DND-41 (cell line): Measurements from ENCODE around the gene PTPRG.
A peak's percentile ranks its signal among the peaks of the same experiment; 100 is the strongest.

ENCODE experiments used
- ATAC-seq: fragments of 200-7000 bp; cut with Tn5 transposase; 3 replicates; pipeline ENCODE4 v1.9.1; 2021; ENCODE audit warnings: low read depth; ENCODE audit not compliant: insufficient read depth
- DNase-seq: peaks from one replicate; pipeline ENCODE4 v3.0.0-alpha.2; 2020
- H2AFZ ChIP-seq: 2 replicates; pipeline ENCODE4 v1.6.0; 2012; ENCODE audit warnings: low read depth, low read length
- H3K27ac ChIP-seq: 2 replicates; pipeline ENCODE4 v1.5.1; 2012; ENCODE audit warnings: low read length, inconsistent platforms
- H3K27me3 ChIP-seq: fragments of 200-600 bp; sonication (generic); 2 replicates; pipeline ENCODE4 v1.6.0; 2012; ENCODE audit warnings: low read length, mild to moderate bottlenecking, inconsistent platforms; ENCODE audit not compliant: insufficient read depth, poor library complexity
- H3K36me3 ChIP-seq: 2 replicates; pipeline ENCODE4 v1.5.1; 2012; ENCODE audit warnings: low read length, inconsistent platforms; ENCODE audit not compliant: insufficient read depth
- H3K4me1 ChIP-seq: 2 replicates; pipeline ENCODE4 v1.5.1; 2012; ENCODE audit warnings: mild to moderate bottlenecking, low read length; ENCODE audit not compliant: insufficient read depth
- H3K4me2 ChIP-seq: 2 replicates; pipeline ENCODE4 v1.6.0; 2012; ENCODE audit warnings: mild to moderate bottlenecking, moderate library complexity, low read length, inconsistent platforms; ENCODE audit not compliant: insufficient read depth
- H3K4me3 ChIP-seq, 2 experiments: fragments of 200-600 bp in 1 of 2; shearing (Covaris generic) in 1 of 2; 2 replicates each; pipeline ENCODE4 v1.5.1; 2012 to 2016; ENCODE audit warnings: inconsistent platforms in 2 of 2, low read length in 2 of 2, mild to moderate bottlenecking in 2 of 2, low read depth in 1 of 2, moderate library complexity in 1 of 2
- H3K79me2 ChIP-seq: 2 replicates; pipeline ENCODE4 v1.6.0; 2012; ENCODE audit warnings: low read length, inconsistent platforms; ENCODE audit not compliant: insufficient read depth
- H3K9ac ChIP-seq: 2 replicates; pipeline ENCODE4 v1.6.0; 2012; ENCODE audit warnings: low read depth, mild to moderate bottlenecking, inconsistent platforms, low read length, moderate library complexity
- H3K9me3 ChIP-seq: 2 replicates; pipeline ENCODE4 v1.5.1; 2012; ENCODE audit warnings: low read length, moderate library complexity, mild to moderate bottlenecking, inconsistent platforms; ENCODE audit not compliant: insufficient read depth, severe bottlenecking
- H4K20me1 ChIP-seq: 2 replicates; pipeline ENCODE4 v1.6.0; 2012; ENCODE audit warnings: low read length; ENCODE audit not compliant: insufficient read depth
- EZH2 ChIP-seq: IDR thresholded peaks from 3 replicates; pipeline ENCODE4 v1.6.1; 2012; ENCODE audit warnings: borderline replicate concordance, low read depth, mild to moderate bottlenecking, moderate library complexity, low read length, inconsistent platforms; ENCODE audit not compliant: severe bottlenecking
- TF ChIP-seq, protein P1 (sequence below): IDR thresholded peaks from 2 replicates; pipeline ENCODE4 v1.5.1; 2012; ENCODE audit warnings: borderline replicate concordance, low read length, moderate library complexity, mild to moderate bottlenecking; ENCODE audit not compliant: poor library complexity, severe bottlenecking; ENCODE audit errors: extremely low read depth

The PTPRG gene

DNA sequence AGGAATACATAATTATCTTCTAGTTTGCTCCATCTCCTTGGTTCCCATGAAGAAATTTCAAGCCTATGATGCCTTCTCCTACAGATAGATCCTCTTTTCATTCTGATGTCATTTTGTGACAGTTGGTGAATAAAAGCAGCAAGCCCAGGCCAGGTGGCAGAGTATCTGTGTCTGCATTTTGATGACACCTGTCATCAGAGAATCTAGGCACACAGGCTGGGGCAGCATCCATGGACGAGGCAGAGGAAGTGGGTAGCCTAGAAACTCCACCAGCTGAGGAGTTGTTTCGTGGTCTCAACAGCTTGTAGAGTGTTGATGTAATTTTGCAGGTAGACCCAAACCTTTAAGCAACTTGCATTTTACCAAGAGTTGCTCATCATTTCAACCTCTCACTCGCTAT, 542.2 kb downstream of the PTPRG start:
- Histone ChIP-seq H4K20me1 (no peaks in the 10 kb centered on the region), H3K79me2 (no peaks in the 10 kb centered on the region), H3K27ac (peak overlapping the region; percentile 53), H3K4me2 (peak overlapping the region; percentile 35; the same call in 1 of the 2 replicates), H3K4me3 (no peak overlapping the region), H2AFZ (no peak overlapping the region), H3K27me3 (no peaks in the 10 kb centered on the region), H3K4me1 (peaks cover 21% of the 10 kb centered on the region), H3K36me3 (no peaks in the 10 kb centered on the region), H3K9me3 (no peaks in the 10 kb centered on the region), H3K9ac (no peak overlapping the region; the same call in 1 of the 2 replicates)
- TF ChIP-seq, protein P1, sequence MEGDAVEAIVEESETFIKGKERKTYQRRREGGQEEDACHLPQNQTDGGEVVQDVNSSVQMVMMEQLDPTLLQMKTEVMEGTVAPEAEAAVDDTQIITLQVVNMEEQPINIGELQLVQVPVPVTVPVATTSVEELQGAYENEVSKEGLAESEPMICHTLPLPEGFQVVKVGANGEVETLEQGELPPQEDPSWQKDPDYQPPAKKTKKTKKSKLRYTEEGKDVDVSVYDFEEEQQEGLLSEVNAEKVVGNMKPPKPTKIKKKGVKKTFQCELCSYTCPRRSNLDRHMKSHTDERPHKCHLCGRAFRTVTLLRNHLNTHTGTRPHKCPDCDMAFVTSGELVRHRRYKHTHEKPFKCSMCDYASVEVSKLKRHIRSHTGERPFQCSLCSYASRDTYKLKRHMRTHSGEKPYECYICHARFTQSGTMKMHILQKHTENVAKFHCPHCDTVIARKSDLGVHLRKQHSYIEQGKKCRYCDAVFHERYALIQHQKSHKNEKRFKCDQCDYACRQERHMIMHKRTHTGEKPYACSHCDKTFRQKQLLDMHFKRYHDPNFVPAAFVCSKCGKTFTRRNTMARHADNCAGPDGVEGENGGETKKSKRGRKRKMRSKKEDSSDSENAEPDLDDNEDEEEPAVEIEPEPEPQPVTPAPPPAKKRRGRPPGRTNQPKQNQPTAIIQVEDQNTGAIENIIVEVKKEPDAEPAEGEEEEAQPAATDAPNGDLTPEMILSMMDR = no peak
- no peak for TF ChIP-seq EZH2
- DNase-seq (peak; percentile 74), ATAC-seq (peak; percentile 99)

DNA sequence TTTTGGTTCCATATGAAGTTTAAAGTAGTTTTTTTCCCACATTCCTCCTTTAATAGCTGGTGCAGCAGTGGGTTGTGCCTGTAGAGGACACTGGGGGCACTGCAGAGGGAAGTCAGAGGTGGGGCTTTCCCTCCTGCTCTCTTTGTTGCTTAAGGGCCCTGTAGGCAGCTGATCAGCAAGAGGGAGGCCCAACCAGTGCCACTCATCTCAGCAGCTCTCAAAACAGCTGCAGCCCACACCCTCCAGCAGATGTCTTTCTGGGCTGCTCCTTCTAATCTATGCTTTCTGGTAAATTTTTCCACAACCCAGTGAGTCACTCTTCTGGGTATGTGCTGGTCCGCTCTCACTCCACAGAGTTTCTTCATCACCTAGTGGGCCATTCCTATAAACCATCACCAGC, 548.2 kb downstream of the PTPRG start:
- Histone ChIP-seq H3K36me3 (no peaks in the 10 kb centered on the region), H3K4me3 (no peak overlapping the region), H3K79me2 (no peaks in the 10 kb centered on the region), H2AFZ (no peak overlapping the region), H3K9ac (no peak overlapping the region), H3K27me3 (no peaks in the 10 kb centered on the region), H3K27ac (no peak overlapping the region), H3K4me1 (no peaks in the 10 kb centered on the region), H3K9me3 (no peaks in the 10 kb centered on the region), H4K20me1 (no peaks in the 10 kb centered on the region), H3K4me2 (no peak overlapping the region)
- TF ChIP-seq, protein P1 = peak; percentile 40
- no peak for TF ChIP-seq EZH2
- ATAC-seq (peak; percentile 95), DNase-seq (peak; percentile 44)

GRCh38 chr3:62110443-62111225, 549.3 kb downstream of the PTPRG start:
- Histone ChIP-seq H4K20me1 (no peaks in the 10 kb centered on the region), H3K4me3 (no peak overlapping the region), H2AFZ (no peak overlapping the region), H3K4me2 (no peak overlapping the region), H3K27ac (no peak overlapping the region), H3K36me3 (no peaks in the 10 kb centered on the region), H3K4me1 (no peaks in the 10 kb centered on the region), H3K9me3 (no peaks in the 10 kb centered on the region), H3K27me3 (no peaks in the 10 kb centered on the region), H3K79me2 (no peaks in the 10 kb centered on the region), H3K9ac (no peak overlapping the region)
- TF ChIP-seq, protein P1 = no peak
- TF ChIP-seq EZH2 = no peak
- DNase-seq (no peak), ATAC-seq (no peak)
